Brain pericyte (primary cell): ENCODE results near the gene CRAMP1.
"Not testable (repeated sequence)": the region's sequence is repeated elsewhere in the genome, so short reads cannot be mapped to it uniquely, and the experiment has no call there.

Experiments
- DNase-seq: peaks from one replicate; pipeline ENCODE4 v3.0.0-alpha.2; 2012; ENCODE audit warnings: low read depth, low spot score

The CRAMP1 gene

GRCh38 chr16:1687427-1688316, 75.5 kb downstream of the CRAMP1 start:
- DNase-seq, result no peak

GRCh38 chr16:1688807-1689560, 76.8 kb downstream of the CRAMP1 start:
- DNase-seq, result no peak

DNA sequence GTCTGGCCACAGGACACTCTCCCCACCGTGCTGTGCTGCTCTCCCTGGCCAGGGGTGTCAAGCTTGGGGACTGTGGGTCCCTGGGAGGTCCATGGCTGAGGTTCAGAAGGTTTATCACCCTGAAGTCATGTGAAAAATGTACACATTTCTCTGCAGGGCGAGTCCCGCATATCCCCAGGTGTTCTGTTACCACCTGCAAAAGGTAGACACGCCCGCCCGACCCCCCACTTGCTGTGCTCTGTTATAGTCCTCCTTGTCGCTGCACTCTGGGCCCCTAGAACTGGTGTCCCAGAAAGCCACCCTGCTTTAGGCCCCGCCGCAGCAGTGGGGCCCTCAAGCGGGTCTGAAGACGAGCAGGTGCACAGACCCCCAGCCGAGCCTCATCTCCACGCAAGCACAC, 77.7 kb downstream of the CRAMP1 start:
- DNase-seq, result no peak

DNA sequence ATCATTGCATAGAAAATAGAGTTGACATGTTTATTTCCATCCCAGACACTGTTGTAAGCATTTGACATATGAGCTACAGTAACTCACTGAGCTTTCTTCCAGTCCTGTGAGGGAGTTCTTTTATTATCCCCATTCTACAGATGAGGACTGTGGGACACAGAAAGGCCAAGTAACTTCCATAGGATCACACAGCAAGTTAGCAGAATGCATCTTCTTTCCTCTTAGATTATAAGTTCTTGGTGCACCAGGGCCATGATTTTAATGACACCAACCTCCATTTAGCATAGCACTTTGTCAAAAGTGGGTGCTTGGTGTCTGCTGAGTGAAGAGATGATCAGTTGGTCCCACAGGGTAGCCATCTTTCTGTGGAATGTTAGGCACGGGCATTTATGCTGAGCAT, 78.7 kb downstream of the CRAMP1 start:
- DNase-seq, result no peak

GRCh38 chr16:1691276-1691675, 79.1 kb downstream of the CRAMP1 start:
- no peak for DNase-seq

GRCh38 chr16:1691956-1692355, 79.8 kb downstream of the CRAMP1 start:
- DNase-seq, result no peak

DNA sequence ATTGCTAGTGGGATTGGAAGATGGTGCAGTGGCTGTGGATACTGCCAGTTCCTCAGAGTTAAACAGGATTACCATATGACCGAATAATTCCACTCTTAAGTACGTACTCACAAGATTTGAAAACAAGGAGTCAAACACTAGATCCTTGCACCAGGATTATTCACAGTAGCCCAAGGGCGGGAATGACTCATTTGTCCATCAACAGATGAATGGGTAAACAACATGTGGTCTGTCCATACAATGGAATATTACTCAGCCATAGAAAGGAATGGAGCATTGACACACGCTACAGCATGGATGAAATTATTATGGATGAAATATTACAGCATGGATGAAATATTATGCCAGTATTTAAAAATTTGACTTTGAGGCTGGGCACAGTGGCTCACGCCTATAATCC, 84.7 kb downstream of the CRAMP1 start:
- no peak for DNase-seq

- DNase-seq, result no peak
These were observed 86.5 kb downstream of the CRAMP1 start for GRCh38 chr16:1698680-1699079.

DNA sequence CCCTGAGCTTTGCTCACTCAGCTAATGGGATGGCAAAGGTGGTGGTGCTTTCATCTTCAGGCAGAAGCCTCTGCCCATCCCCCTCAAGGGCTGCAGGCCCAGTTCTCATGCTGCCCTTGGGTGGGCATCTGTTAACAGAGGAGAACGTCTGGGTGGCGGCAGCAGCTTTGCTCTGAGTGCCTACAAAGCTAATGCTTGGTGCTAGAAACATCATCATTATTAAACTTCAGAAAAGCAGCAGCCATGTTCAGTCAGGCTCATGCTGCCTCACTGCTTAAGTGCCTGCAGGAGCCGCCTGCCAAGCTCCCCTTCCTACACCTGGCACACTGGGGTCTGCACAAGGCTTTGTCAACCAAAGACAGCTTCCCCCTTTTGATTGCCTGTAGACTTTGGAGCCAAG, 88.1 kb downstream of the CRAMP1 start:
- no peak for DNase-seq

GRCh38 chr16:1701216-1701878, 89.2 kb downstream of the CRAMP1 start:
- DNase-seq, result no peak

GRCh38 chr16:1705324-1705687, 93.1 kb downstream of the CRAMP1 start:
- not testable (repeated sequence) for DNase-seq

DNA sequence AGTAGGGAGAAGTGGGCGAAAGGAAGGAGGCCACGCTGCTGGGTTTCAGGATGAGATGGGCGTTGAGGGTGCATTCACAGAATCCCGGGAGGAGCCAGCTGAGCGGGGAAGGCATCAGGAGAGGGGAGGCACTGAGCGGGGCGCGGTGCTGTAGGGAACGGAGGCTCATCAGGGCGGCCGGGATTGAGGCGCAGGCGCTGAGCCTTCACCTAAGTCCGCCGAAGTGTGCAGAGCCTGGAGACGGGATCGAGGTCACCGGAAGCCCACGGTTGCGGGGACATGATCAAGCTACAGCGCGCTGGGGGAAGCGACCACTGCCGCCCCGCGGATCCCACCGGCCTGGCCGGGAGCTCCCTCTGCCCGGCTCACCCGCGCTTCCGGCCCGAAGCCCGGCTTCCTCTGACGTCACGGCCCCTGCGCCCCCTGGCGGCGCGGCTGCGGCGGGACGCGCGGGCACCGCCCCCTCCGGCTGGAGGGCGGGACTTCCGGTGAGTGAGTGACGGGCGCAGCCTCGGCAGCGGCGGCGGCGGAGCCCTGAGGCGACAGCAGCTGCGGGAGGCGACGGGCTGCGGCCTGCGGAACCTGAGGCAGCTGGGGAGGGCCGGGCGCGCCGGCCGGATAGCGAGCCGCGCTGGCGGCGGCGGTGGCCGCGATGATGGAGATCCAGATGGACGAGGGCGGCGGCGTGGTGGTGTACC, 93.7 kb downstream of the CRAMP1 start, which contains the start of gene MAPK8IP3:
MAPK8IP3 (plus strand) TSS at position 508 of the 698 bp plus-strand sequence; CDS start at position 653, 145 bp downstream.
- DNase-seq, result no peak

- no peak for DNase-seq
These were observed 94.4 kb downstream of the CRAMP1 start for GRCh38 chr16:1706386-1707192.

DNA sequence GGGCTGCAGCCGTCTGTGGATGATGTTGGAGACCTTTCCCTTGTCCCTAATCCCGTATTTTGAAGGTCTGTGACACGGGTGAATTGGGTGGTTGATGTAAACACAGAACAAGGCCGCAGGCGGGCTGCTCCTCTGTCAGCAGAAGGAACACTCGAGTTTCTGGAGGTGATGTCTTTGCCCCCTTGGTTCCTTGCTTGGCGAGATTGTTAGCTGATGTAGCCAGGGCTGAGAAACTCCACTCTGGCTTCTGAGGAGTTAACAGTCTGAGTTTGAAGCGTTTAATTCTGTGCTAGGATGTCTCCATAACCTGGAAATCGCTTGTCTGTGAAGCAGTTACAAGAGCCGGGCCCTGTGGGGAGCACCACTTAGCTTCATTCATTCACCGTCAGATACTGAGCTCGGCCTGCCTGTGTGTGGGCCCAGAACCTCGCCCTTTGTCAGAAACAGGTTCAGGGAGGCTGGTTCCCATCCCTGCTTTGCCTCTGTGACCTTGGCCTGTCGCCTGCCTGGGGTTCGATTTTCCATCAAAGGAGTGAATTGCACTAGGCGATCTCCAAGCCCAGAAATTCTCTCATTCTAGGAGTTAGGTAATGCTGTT, 95.1 kb downstream of the CRAMP1 start:
- DNase-seq, result no peak

- no peak for DNase-seq
These were observed 96.1 kb downstream of the CRAMP1 start for GRCh38 chr16:1708083-1708767.

- no peak for DNase-seq
These were observed 96.6 kb downstream of the CRAMP1 start for GRCh38 chr16:1708768-1709180.

DNA sequence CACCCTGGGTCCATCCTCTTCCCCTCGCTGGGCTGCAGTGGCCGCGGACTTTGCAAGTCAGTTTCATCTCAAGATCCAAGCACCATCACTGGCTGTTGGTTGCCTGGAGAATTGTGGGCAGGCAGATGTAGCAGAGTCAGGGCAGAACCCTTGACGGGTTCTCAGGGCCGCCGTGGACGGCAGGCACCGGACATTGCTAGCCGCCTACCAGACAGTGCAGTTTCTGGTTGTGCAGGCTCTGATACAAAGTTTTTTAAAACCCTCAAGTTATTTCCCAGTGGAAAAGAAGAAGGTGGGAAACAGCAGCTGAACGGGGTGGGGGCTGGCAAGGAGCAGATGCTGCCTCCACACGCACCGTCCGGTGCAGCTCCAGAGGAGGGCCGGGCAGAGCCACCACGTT, 97.2 kb downstream of the CRAMP1 start:
- no peak for DNase-seq

DNA sequence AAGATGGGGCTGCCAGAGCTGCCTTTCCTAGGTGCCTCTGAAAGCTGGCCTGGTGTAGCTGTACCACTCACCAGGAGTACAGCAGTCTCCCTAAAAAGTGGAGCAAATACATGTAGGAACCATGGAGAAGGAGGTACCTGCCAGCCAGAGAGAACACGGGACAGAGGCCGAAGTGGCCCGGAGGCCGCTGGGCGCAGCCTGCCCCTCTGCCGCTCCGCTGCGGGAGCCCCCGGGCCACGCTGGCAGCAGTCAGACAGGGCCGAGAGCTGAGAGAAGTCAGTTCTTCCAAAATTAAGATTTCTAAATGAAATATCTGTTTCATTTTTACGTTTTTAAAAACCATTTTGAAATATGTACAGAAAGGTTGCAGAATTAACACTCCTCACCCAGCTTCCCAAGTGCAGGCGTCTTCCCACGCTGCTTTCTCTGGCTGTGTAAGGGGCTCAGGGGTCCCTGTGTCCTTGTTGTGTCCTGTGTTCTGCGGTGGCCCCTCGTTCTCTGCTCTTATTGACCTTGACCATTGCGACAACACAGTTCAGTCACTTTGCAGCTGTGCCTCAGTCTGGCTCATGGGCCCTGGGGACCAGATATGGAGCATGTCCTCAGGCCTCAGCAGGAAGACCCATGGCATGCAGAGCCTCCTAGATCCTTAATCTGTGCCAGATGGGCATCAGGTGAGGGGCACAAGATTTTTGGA, 98.8 kb downstream of the CRAMP1 start:
- no peak for DNase-seq

DNA sequence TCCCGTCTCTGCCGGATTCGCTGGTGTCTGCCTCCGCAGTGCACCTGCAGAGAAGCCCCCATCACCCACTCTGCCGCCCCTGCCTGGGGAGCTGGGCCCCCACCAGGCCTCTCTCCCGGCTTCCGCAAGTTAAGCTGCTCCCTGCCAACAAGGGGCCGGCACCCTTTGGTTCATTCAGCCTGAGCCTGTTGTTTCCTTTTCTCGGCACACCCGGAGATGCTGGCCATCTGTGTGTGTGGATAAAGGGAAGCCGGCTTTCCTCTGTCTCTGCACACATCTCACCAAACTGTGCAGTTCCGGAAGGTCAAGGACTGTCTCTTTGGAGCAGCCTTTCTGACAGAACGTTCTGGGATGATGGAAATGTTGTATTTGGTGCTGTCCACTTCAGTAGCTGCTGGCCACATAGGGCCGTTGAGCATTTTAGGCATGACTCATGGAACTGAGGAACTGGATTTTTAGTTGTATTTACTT, 100.7 kb downstream of the CRAMP1 start:
- DNase-seq, result no peak
